Astrocyte of the hippocampus (primary cell): ENCODE results near the gene HILPDA.

Experiments used
- DNase-seq: peaks from one replicate; pipeline ENCODE4 v3.0.0; 2011; ENCODE audit warnings: low read depth, low spot score

HILPDA gene

GRCh38 chr7:128455543-128456254, at the start of gene HILPDA:
Gene HILPDA, plus strand, starts transcription at chr7:128455878. Its CDS starts 1,391 bp downstream, at chr7:128457269.
- peak; percentile 97 for DNase-seq

GRCh38 chr7:128406314-128407232, 49.1 kb upstream of the HILPDA start:
- DNase-seq, result no peak

- no peak for DNase-seq
Observed at GRCh38 chr7:128407233-128407589, 48.5 kb upstream of the HILPDA start.

GRCh38 chr7:128407751-128408708, 47.6 kb upstream of the HILPDA start:
- DNase-seq, result no peak

- peak; percentile 24 for DNase-seq
Observed at GRCh38 chr7:128408709-128409595, 46.7 kb upstream of the HILPDA start.

GRCh38 chr7:128409596-128410450, 45.9 kb upstream of the HILPDA start, which contains the start of gene IMPDH1:
Gene IMPDH1, minus strand, starts transcription at chr7:128409982. Its CDS starts 81 bp downstream, at chr7:128409901.
- DNase-seq, result peak; percentile 91

- no peak for DNase-seq
Observed at GRCh38 chr7:128410451-128410753, 45.3 kb upstream of the HILPDA start.

GRCh38 chr7:128415217-128415785, 40.4 kb upstream of the HILPDA start:
- no peak for DNase-seq

- DNase-seq, result no peak
Observed at GRCh38 chr7:128417071-128417470, 38.6 kb upstream of the HILPDA start.

- DNase-seq, result no peak
Observed at GRCh38 chr7:128419257-128419656, 36.4 kb upstream of the HILPDA start.

- DNase-seq, result peak; percentile 26
Observed at GRCh38 chr7:128420773-128421172, 34.9 kb upstream of the HILPDA start.

- no peak for DNase-seq
Observed at GRCh38 chr7:128421384-128421783, 34.3 kb upstream of the HILPDA start.

GRCh38 chr7:128422037-128422436, 33.6 kb upstream of the HILPDA start:
- no peak for DNase-seq

- DNase-seq, result no peak
Observed at GRCh38 chr7:128422842-128423241, 32.8 kb upstream of the HILPDA start.

GRCh38 chr7:128424686-128425275, 30.9 kb upstream of the HILPDA start:
- DNase-seq, result no peak

GRCh38 chr7:128425850-128426249, 29.8 kb upstream of the HILPDA start:
- peak; percentile 77 for DNase-seq

GRCh38 chr7:128427289-128427891, 28.3 kb upstream of the HILPDA start:
- peak; percentile 76 for DNase-seq

GRCh38 chr7:128430207-128430606, 25.5 kb upstream of the HILPDA start:
- no peak for DNase-seq

GRCh38 chr7:128431221-128431620, 24.5 kb upstream of the HILPDA start:
- DNase-seq, result no peak
